NOMO-1 (cell line): ENCODE results near the gene DFFB.
A peak's percentile ranks its signal among the peaks of the same experiment; 100 is the strongest.

Source experiments
- DNase-seq, 2 experiments: peaks; one replicate each; lab custom pipeline; 2025; ENCODE audit not compliant: unreplicated experiment in 2 of 2; lab: John Stamatoyannopoulos, UW

DFFB gene

DNA sequence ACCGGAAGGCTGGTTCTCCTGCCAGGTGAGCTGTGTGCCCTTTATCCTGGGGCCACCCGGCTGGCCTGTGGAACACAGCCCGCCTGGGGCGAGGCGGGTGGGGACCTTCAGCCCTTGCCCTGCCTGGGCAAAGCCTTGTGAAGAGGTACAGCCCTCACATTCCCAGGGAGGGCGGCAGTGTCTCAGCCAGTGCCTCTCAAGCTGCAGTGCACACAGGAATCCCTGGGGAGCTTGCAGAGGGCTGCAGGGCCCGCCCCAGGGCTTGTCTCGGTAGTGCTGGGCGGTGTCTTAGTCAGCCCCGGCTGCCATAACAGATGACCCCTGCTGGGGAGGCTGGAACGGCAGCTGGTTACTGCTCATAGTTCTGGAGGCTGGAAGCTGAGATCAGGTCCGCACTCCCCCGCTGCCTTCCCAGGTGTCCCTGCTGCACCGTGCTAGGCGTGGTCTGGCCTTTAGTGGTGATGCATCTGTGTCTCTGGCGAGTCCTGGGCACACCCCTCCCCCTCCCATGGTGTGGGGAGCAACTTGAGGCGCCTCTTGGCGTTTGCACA is 12.6 kb downstream of the DFFB start:
- no peak for DNase-seq

DNA sequence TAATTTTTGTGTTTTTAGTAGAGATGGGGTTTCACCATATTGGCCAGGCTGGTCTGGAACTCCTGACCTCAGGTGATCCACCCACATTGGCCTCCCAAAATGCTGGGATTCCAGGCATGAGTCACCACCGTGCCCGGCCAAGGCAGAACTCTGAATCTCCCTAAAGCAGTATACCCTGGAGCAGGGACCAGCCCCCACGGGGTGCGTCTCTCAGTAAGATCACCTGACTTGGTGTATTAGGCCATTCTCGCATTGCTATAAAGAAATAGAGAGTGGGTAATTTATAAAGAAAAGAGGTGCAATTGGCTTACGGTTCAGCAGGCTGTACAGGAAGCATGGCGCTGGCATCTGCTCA is 14.2 kb downstream of the DFFB start:
- no peak for DNase-seq

DNA sequence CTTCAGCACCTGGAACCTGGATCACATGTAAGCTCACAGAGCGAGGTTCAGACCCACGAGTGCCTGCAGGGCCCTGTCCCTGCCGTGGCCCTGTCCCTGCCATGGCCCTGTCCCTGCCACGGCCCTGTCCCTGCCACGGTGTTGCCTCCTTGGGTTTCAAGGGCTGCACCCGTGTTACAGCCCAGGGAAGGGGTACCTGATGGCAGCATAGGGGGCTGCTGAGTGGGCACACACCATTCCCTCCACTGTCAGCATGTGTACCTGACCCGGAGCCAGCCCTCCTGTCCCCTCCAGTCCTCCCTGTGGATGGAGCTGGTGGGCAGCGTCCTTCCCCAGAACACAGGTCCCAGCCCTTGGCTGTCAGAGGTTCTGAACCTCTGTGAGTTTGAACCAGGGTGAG is 15.3 kb downstream of the DFFB start:
- no peak for DNase-seq

DNA sequence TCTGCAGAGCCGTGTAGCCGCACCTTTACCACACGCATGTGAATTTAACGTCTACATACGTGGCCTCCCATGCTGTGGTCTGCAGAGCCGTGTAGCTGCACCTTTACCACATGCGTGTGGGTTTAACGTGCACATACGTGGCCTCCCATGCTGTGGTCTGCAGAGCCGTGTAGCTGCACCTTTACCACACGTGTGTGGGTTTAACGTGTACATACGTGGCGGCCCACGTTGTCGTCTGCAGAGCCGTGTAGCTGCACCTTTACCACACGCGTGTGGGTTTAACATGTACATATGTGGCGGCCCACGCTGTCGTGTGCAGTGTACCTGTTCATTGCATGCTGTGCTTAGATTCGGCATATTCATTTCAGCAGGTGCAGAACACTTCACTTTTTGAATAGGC is 17.5 kb downstream of the DFFB start:
- no peak for DNase-seq

DNA sequence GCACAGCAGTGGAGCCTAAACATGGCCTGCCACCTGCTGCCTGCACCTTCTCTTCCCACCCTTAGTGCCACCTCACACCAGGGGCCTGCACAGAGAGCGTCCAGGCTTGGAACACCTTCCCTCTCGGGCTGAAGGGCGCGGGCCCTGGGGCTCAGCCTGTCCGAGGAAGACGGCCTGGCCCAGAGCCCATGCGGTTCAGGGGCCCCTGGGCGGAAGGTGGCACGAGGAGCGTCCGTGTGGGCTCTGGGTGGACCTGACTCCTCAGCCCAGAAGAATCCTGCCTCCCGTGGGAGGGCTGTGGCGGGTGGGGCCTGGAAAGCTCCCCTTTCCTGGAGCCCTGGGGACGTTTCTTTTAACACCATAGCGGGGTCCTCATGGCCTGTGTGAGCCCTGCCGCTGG is 19.4 kb downstream of the DFFB start:
- no peak for DNase-seq

DNA sequence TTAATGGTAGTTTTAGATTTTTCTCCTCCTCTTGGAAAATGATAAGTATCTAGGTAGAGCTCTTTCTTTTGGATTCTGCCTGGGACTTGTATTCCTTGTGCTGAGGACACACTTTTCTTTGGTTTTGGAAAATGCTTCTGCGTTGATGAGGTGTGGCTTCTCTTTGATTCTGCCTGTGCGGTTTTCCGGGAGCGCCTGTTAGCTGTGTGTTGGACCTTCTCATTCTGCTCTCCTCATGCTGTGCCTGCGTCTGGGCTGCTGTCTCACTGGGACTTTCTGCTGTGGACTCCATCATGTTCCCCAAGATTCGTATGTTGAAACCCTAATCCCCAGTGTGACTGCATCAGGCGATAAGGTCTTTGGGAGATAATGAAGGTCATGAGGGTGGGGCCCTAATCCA is 21.8 kb downstream of the DFFB start:
- no peak for DNase-seq

DNA sequence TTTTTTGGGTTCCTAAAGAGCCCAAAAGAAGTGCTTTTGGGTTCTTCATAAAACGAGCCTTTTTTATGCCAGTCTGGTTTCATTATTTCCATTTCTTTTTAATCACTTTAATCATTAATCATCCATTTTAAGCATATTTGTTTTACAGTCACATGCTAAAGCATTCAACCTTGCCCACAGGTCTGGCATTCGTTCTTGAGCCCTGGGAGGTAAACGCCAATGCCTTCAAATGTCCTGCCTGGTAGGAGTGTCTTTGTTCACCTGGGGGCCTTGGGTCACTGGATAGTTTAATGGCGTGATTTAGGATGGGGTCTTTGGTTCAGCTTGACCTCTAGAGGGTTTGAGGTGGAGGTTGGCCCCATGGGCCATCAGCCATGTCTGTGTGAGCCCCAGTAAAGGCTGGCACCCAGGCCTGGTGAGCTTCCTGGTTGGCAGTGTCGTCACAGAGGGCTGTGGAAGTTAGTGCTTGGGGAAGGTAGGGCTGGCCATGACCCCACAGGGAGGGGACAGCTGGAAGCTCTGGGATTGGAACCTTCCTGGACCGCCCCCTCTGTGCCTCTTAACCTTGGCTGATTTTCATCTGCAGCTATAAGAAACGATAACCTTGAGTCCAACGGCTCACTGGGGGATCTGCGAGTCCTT is 22.6 kb downstream of the DFFB start:
- DNase-seq = no peak

DNA sequence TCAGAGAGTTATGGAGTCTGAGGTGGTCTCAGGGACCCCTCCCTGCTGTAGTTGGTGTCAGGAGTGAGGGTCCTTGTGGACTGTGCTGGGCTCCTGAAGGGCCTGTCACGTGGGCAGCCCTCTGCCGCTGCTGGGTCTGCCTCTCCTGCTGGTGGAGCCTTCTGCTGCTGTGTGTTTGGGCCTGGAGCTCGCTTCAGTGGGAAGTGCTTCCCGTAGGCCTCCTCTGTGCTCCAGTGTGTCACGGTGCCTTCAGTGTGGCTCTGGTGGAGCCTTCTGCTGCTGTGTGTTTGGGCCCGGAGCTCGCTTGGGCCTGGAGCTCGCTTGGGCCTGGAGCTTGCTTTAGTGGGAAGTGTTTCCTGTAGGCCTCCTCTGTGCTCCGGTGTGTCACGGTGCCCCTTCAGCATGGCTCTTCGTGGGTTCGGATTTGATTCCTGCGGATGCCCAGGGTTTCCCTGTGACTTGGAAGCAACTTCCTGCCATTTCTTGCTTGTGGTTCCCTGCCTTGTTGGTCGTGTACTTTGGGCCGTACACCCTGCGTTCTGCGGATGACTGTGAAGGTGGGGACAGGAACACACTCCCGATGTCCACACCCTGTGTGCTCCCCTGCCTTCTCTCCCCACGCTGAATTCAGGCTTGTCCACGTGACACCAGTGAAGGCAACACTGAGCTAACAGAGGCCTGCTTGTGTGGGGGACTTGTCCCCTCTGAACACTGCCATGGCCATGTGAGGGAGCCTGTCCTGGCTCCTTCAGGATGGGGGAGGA is 23.3 kb downstream of the DFFB start:
- no peak for DNase-seq

GRCh38 chr1:3881193-3881480 is 23.9 kb downstream of the DFFB start:
- no peak for DNase-seq

- DNase-seq = no peak
Measured at GRCh38 chr1:3883194-3883925, 26.1 kb downstream of the DFFB start.

- DNase-seq = no peak
Measured at GRCh38 chr1:3884966-3885365, 27.7 kb downstream of the DFFB start.

GRCh38 chr1:3885611-3886010 is 28.3 kb downstream of the DFFB start:
- DNase-seq = no peak

DNA sequence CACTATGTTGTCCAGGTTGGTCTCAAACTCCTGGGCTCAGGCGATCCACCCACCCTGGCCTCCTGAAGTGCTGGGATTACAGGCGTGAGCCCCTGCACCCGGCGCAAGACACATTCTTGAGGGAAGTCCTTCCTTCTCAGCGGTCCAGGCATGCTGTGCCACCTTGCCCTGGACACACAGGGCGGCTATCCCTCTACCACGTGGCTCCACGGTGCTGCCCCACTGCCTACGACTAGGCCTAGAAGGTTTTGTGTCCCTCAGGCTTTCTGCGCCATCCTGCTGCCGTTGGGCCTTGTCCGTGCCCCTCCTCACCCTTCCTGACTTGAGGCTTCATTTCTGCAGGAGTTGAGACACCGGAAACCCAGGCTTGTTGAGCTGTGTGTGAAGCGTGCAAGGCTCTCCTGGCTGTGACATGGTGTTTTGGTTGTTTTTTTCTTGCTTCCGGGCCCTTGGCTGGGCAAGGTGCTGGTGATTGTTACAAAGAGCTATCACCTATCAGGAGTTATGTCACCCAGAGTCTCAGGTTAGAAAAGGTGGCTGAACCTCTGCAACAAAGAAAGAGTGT is 28.9 kb downstream of the DFFB start:
- no peak for DNase-seq

DNA sequence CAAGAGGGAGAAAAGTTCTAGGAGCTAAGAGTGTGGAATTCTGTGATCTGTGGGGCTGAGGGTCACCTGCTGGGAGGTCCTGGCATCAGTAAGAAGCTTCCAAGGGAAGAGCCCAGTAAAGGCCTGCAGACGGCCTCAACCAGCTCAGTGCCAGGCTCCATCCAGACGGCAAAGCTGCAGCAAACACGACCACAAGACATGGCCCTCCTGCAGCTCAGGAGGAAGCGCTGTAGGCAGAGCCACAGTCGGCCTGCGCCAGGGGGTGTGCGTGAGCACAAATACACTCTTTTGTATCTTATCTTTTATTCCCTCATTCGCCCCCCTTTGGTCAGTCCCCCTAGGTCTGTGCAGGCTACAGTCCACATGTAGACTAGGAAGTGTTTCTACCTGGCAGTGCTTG is 29.4 kb downstream of the DFFB start:
- no peak for DNase-seq

- DNase-seq = no peak
Measured at GRCh38 chr1:3888301-3888700, 31.0 kb downstream of the DFFB start.

- DNase-seq = no peak
Measured at GRCh38 chr1:3889936-3890335, 32.7 kb downstream of the DFFB start.

DNA sequence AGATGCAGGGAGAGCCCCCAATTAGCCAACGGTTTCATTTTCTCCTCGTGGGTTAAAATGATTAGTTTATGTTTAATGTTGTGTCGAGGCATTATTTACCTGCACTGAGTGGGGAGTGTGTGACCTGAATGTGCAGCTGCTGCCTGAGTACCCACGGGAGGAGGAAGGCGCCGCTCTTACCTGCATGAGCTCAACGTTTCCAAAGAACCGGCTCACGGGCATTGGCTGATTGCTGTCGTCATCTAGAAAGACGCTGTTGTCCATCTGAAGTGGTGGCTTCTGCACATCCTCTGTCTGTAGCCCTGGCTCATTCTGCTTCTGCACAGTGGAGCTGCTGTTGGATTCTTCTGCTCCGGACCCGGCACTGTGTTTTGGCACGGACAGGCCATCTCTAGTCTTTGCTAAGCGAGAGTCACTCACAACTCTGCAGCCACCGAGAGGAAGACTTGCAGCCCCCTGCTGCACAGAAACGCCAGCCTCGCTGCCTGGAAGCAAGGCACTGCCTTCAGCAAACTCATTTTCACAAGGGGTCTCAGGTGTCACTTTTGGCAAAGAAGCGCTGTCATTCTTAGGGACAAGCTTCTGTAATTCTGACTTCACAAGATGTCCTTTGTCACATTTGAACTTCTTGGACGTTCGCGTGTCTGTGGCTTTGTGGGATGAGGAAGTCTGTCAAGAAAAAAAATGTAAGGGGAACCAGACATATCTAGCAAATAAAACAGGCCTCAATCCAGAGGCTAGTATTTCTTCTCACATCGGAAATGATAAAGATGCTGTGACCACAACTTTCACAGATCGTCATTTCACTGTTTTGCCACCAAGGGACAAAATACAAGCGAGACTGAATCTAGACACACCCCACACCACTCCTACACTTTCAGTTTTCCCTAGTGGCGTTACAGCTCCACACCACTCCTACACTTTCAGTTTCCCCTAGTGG is 33.4 kb downstream of the DFFB start:
- peak; percentile 54 to 71 for DNase-seq

DNA sequence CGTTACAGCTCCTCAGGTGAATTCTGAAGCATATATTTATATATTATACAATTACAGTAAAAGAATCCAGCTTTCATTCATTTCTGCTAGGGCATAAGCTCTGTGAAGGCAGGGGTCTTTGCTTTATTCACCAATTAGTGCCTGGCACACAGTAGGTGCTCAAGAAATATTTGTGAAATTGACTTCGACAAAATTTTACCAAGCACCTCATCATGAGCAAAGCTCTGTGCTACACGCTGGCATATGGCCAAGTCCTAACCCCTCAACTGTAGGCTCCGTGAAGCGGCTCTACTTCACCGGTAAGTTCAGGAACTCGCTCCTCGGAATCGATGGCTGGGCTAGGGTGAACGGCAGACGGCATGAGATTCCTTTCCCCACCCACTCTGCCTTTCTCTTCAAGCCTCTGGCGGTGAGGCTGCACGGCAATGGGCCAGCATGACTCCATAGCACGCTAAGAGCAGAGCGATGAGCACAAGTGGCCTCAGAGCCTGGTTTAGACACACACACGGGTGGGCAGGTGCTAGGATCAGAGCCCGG is 34.1 kb downstream of the DFFB start:
- no peak for DNase-seq

DNA sequence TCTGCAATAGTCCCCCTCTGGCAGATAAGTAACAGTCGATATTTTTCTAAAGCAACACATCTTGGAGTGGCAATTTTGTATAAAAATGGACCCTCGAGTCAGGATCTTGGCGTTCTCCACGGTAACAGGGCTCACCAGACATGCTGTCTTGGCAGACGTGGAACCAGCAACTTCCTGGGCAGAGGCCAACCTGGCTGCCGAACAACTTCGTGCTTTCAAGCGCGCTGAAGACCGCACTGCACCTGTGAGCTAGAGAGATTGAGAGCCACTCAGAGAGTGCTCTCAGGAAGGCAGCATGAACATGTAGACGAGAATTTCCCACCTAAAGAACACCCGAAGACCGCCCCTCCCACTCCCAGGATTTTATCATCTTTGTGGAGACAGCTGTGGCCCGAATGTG is 35.5 kb downstream of the DFFB start:
- DNase-seq = no peak

- DNase-seq = peak in 1 of 2 experiments; percentile 26
Measured at GRCh38 chr1:3893190-3893589, 35.9 kb downstream of the DFFB start.
